Measurements from ENCODE around the gene TTC7B. TPM values are rescaled to one million over a fixed set of nuclear protein-coding genes. Genes with fewer than 3 reads are reported as not detected.

The TTC7B gene
- total RNA-seq, 4 donors from 2014 or later = 31.0 to 49.7 (median 45.1) TPM

GRCh38 chr14:90517076-90517841, 299.0 kb downstream of the TTC7B start:
- no peak for TF ChIP-seq CTCF (IDR thresholded peaks at IDR 0.05; ENCODE audit: low read depth)

DNA sequence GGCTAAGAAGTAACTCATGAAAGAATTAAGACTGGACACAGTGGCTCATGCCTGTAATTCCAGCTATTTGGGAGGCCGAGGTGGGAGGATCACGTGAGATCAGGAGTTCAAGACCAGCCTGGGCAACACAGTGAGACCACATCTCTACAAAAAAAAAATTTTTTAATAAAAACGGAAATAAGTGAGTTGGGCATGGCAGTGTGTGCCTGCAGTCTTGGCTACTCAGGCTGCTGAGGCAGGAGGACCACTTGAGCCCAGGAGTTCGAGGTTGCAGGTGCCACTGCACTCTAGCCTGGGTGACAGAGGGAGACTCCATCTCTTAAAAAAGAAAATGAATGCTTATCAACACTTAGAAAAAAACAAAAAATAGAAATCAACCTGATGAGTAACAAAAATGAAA, 301.7 kb downstream of the TTC7B start:
- no peak for TF ChIP-seq CTCF (IDR thresholded peaks at IDR 0.05; ENCODE audit: low read depth)

- TF ChIP-seq CTCF (IDR thresholded peaks at IDR 0.05; ENCODE audit: low read depth) = no peak
These were observed 302.2 kb downstream of the TTC7B start for GRCh38 chr14:90514015-90514398.

- TF ChIP-seq CTCF (IDR thresholded peaks at IDR 0.05; ENCODE audit: low read depth) = no peak
These were observed 302.8 kb downstream of the TTC7B start for GRCh38 chr14:90513161-90514014.

DNA sequence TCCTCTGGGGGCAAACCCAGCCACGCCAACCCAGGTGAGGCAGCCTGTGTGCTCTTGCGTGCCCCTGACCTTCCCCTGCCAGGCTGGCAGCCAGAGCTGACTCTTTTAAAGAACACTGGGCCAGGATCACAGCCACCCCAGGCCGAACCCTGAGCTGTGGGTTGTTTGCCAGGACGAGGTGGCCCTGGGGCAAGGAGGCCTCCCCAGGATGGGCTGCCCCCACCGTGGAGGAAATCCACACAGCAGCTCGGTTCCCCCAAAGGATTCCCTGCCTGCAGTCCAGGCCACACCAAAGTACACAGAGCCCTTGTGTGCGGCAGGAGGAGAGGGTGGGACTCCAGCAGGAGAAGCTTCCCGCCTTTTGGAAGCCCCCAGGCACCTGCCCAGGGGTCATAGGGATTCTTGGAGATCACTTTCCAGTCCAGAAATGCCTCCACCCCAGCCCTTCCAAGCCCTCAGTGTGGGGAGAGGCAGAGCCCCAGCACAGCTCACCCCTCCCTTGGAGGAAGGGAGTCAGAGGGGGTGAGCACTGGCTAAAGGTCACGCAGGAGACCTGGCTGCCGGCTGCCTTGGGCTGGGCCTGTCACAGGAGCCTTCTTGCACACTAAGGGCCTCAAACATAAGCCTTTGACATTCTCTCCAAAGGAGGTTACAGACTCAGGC, 303.8 kb downstream of the TTC7B start:
- TF ChIP-seq CTCF (IDR thresholded peaks at IDR 0.05; ENCODE audit: low read depth) = no peak

DNA sequence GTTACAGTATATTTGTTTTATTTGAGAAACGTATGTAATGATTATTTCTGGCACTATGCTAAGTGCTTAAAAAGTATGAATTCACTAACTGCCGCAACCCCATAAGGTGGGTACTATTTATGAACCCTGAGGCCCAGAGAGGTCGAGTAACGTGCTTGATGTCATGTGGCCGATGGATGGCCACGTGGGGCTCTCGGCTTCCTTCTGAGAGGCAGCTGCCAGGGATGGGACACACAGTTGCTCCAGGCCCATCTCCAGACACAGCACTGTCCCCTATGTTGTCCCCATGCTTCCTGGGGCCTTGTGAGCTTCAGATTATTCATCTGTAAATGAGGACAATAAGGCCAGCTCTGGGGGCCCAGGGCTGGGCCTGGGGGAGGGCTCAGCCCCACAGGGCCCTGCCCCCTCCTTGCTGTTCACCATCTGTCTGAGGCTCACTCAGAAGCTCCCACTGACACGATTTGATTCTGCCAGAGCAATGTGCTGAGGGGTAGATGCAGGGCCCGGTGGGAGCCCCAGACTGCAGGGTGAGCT, 304.4 kb downstream of the TTC7B start:
- TF ChIP-seq CTCF (IDR thresholded peaks at IDR 0.05; ENCODE audit: low read depth) = no peak

All from subcutaneous adipose tissue (tissue), 4 donors.